Ectodermal cell (in vitro differentiated cells): ENCODE measurements around the gene GPN3. TPM values are rescaled to one million over a fixed set of nuclear protein-coding genes. Genes with fewer than 3 reads are reported as not detected.

Experiments
- H3K27ac ChIP-seq: 2 replicates; pipeline ENCODE4 v1.7.0; 2013; ENCODE audit warnings: mild to moderate bottlenecking, low read depth, low read length; ENCODE audit not compliant: insufficient read depth, poor library complexity, severe bottlenecking
- H3K27me3 ChIP-seq: 2 replicates; pipeline ENCODE4 v1.7.0; 2013; ENCODE audit warnings: mild to moderate bottlenecking, low read length; ENCODE audit not compliant: insufficient read depth, control insufficient read depth, poor library complexity, severe bottlenecking
- H3K36me3 ChIP-seq: one replicate; pipeline ENCODE4 v1.7.0; 2013; ENCODE audit warnings: low read length; ENCODE audit not compliant: control insufficient read depth, insufficient read depth
- H3K4me1 ChIP-seq: one replicate; pipeline ENCODE4 v1.7.0; 2013; ENCODE audit warnings: low read length; ENCODE audit not compliant: control insufficient read depth, insufficient read depth
- H3K4me3 ChIP-seq: 2 replicates; pipeline ENCODE4 v1.7.0; 2013; ENCODE audit warnings: low read depth, low read length, control low read depth; ENCODE audit not compliant: insufficient read depth
- H3K9me3 ChIP-seq: 2 replicates; pipeline ENCODE4 v1.7.0; 2013; ENCODE audit warnings: mild to moderate bottlenecking, low read length, moderate library complexity; ENCODE audit not compliant: control insufficient read depth
- WGBS, 2 experiments: methylation state at CpG; one replicate each; pipeline ENCODE4 v1.1.7; 2013; ENCODE audit warnings: missing lambda C conversion rate in 2 of 2; 5-methylcytosine and 5-hydroxymethylcytosine counted together
- polyA plus RNA-seq, 4 experiments: library from polyadenylated mRNA; stranded (reverse); fragments of 50-300 nt; gene quantifications; one replicate each; pipeline ENCODE4 v1.2.3, GENCODE V29; 2013

GPN3 gene
- 34.6 TPM for polyA plus RNA-seq (2013, experiment 1 of 4)
- polyA plus RNA-seq (2013, experiment 2 of 4) = 32.7 TPM
- polyA plus RNA-seq (2013, experiment 3 of 4) = 33.5 TPM
- polyA plus RNA-seq (2013, experiment 4 of 4) = 33.0 TPM

DNA sequence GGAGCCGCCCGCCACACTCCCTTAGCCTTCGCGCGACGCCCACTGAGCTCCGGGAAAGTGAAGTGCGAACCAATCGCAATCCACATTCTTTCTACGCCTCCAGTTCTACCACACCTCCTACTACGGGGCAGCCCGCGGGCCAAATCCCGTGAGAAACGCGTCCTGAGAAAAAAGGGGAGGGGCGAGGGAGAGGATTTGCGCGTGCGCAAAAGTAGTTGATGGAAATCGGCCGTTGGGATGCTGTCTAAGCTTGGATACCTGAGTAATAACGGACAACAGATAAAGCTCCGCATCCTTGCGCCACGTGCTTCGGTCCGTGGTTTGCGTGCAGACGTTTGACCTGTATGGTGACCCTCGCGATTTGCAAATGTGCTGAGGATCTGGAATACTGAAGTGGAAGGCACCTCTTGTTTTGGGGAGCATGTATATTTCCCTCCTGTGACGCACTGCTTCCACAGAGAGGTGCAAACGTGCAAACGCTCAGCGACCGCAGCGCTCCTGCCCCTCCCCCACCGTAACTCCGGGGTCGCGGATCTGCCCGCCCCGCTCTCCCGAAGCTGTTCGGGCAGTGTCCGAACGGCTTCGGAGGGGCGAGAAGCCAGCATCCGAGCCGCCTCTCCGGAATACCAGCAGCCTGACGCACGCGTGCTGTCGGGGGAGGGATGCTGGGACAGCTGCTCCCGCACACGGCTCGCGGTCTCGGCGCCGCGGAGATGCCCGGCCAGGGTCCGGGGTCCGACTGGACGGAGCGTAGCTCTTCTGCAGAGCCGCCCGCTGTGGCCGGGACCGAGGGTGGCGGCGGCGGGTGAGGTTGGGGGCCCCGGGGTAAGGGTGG lies at the start of gene GPN3, which contains the start of gene FAM216A:
GPN3 (minus strand) TSS at position 44 of the 835 bp plus-strand sequence. CDS start 54 bp downstream, outside the sequence.
FAM216A (plus strand) TSS at position 632 of the 835 bp plus-strand sequence; CDS start at position 663, 31 bp downstream.
- Histone ChIP-seq H3K27me3 (no peaks in the 10 kb centered on the region), H3K9me3 (no peaks in the 10 kb centered on the region), H3K36me3 (peaks cover 5% of the 10 kb centered on the region), H3K27ac (peak within 1 kb of the TSS; percentile 97), H3K4me3 (peak within 1 kb of the TSS; percentile 80), H3K4me1 (no peaks in the 10 kb centered on the region)
- WGBS, 2 experiments = 0% methylated on average over 77 to 78 of the region's 78 CpGs

DNA sequence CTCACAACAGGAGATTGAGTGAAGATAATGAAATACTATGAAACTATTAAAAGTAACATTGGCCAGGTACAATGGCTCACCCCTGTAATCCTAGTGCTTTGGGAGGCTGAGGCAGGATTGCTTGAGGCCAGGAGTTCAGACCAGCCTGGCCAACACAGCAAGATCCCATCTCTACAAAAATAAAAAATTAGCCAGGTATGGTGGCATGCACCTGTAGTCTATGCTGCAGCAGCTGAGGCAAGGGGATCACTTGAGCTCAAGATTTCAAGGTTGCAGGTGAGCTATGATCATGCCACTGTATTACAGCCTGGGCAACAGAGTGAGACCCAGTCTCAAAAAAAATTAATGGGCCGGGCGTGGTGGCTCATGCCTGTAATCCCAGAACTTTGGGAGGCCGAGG lies 48.9 kb upstream of the GPN3 start:
- WGBS, 2 experiments = 83 to 86% methylated on average over 3 of the region's 3 CpGs
- Histone ChIP-seq H3K4me1 (no peaks in the 10 kb centered on the region), H3K27me3 (no peaks in the 10 kb centered on the region), H3K36me3 (no peaks in the 10 kb centered on the region), H3K9me3 (no peaks in the 10 kb centered on the region), H3K27ac (no peak overlapping the region), H3K4me3 (no peak overlapping the region)

- Histone ChIP-seq H3K36me3 (no peaks in the 10 kb centered on the region), H3K27me3 (no peaks in the 10 kb centered on the region), H3K4me1 (no peaks in the 10 kb centered on the region), H3K9me3 (no peaks in the 10 kb centered on the region), H3K4me3 (no peak overlapping the region), H3K27ac (no peak overlapping the region)
- 76 to 78% methylated on average over 1 of the region's 1 CpG for WGBS, 2 experiments
Measured at GRCh38 chr12:110514363-110514762, 46.3 kb upstream of the GPN3 start.

DNA sequence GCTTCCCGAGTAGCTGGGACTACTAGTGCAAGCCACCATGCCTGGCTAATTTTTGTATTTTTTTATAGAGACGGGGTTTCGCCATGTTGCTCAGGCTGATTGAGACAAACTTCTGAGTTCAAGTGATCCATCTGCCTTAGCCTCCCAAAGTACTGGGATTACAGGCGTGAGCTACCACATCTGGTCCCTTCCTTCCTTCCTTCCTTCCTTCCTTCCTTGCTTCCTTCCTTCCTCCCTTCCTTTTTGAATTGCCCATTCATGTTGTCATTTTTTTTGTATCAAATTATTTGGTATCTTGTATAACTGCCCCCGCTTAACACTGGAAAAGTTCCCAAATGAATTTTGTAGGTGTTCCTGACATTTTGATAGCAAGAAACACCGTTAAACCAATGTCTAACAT lies 45.8 kb upstream of the GPN3 start:
- Histone ChIP-seq H3K9me3 (no peaks in the 10 kb centered on the region), H3K4me1 (no peaks in the 10 kb centered on the region), H3K36me3 (no peaks in the 10 kb centered on the region), H3K27me3 (no peaks in the 10 kb centered on the region), H3K4me3 (no peak overlapping the region), H3K27ac (no peak overlapping the region)
- 80 to 90% methylated on average over 4 to 6 of the region's 6 CpGs for WGBS, 2 experiments

DNA sequence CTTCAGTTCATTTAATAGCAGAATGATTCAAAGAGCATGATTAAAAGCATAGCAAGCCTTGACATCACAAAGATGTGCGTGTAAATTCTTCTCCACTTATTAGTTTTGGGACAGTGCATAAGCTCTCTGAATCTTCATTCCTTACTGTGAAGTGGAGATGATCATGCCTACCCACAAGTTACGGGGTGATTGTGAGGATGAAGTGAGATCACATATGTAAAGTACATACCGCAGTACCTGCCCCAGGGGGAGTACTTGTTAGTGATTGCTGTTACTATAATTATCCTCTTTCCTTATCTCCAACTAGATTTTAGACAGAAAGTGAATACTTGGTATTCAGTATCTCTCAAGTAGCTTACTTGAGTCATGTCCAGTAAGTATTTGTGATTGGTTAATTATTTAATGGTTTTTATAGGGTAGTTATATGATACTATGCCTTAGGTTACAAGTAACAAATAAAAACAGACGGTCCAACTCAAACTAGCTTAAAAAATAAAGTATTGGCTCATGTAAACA lies 40.1 kb upstream of the GPN3 start:
- 94 to 96% methylated on average over 3 to 4 of the region's 4 CpGs for WGBS, 2 experiments
- Histone ChIP-seq H3K27me3 (no peaks in the 10 kb centered on the region), H3K9me3 (no peaks in the 10 kb centered on the region), H3K36me3 (no peaks in the 10 kb centered on the region), H3K4me1 (no peaks in the 10 kb centered on the region), H3K4me3 (no peak overlapping the region), H3K27ac (no peak overlapping the region)

GRCh38 chr12:110505332-110505731 lies 37.3 kb upstream of the GPN3 start:
- Histone ChIP-seq H3K27me3 (peaks cover 8% of the 10 kb centered on the region), H3K4me1 (peaks cover 5% of the 10 kb centered on the region), H3K9me3 (no peaks in the 10 kb centered on the region), H3K4me3 (no peak overlapping the region), H3K36me3 (no peaks in the 10 kb centered on the region), H3K27ac (no peak overlapping the region)
- 92 to 100% methylated on average over 2 of the region's 3 CpGs for WGBS, 2 experiments

DNA sequence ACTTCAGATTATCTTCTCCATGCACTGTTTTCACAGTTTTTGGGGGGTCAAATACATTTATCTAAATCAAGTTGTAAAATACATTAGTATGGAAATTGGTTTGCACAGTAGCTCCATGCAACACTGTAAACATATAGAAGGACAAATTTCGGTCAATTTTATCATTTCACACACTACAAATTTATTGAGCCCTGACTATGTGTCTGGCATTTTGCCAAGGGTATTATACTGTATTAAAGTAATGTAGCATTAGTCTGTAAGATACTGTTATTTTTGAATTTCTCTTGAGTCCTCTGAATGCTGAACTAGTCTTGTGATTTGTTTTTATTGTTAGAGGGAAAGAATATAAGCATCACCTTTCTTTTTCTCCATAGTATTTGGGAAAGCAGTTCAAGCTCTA lies 35.4 kb upstream of the GPN3 start:
- no CpG with 5 or more reads among the region's 1 CpG for WGBS, 2 experiments

DNA sequence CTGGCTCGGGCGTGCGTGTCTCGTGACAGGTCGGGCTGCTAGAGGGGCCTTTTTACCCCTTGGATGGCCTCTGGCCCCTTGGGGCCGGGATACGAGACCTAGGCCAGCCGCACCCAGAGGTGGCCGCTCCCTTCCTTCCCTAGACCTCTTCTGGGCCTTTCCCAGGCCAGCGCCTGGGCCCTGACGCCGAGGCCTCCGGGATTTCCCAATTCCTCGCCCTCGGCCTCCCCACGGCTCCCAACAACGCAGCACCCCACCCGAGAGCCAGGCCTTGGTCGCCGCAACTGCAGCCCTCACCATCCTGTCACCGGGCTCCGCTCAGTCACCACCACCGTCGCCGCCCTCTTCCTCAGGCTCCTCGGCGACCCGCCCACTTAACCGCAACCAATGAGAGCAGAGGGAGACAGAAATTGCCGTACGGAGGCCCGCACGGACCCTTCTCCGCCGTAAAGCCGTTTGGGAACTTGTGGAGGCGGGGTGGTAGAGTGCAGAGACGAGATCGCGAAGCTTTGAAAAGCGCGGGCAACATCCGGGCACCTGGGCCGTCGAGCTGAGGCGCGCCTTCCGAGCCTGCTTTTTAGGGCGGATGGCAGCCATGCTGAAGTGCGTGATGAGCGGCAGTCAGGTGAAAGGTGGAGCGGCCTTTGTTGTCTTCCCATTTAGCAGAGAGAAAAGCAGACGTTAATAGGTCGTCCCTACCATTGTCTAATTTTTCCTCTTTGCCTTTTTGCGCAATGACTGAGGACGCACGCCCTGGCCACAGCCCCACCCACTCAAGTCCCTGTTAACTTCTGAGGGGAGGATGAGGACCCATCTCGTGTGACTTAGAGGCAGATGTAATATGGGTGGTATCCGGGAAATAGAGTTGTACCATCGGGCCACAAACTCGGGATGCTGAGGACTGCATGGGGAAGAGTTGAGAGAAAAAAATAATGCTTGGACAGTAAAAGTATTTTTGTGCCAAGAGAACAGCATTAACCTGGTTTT lies 34.0 kb upstream of the GPN3 start, which contains the start of the genes RAD9B and VPS29:
RAD9B (plus strand) TSS at position 580 of the 987 bp plus-strand sequence; CDS start at position 587, 7 bp downstream.
VPS29 (minus strand) TSS at position 360 of the 987 bp plus-strand sequence; CDS start at position 300, 60 bp downstream.
- Histone ChIP-seq H3K9me3 (no peaks in the 10 kb centered on the region), H3K27me3 (peaks cover 8% of the 10 kb centered on the region), H3K27ac (no peak within 1 kb of the TSS), H3K4me3 (peak within 1 kb of the TSS; percentile 98), H3K36me3 (no peaks in the 10 kb centered on the region), H3K4me1 (peaks cover 5% of the 10 kb centered on the region)
- 15 to 16% methylated on average over 61 of the region's 61 CpGs for WGBS, 2 experiments

More for the DNA sequence above, 35.4 kb upstream of the GPN3 start:
- Histone ChIP-seq H3K36me3 (no peaks in the 10 kb centered on the region), H3K9me3 (no peaks in the 10 kb centered on the region), H3K4me3 (no peak overlapping the region), H3K27ac (no peak overlapping the region), H3K4me1 (peaks cover 5% of the 10 kb centered on the region), H3K27me3 (peaks cover 8% of the 10 kb centered on the region)

DNA sequence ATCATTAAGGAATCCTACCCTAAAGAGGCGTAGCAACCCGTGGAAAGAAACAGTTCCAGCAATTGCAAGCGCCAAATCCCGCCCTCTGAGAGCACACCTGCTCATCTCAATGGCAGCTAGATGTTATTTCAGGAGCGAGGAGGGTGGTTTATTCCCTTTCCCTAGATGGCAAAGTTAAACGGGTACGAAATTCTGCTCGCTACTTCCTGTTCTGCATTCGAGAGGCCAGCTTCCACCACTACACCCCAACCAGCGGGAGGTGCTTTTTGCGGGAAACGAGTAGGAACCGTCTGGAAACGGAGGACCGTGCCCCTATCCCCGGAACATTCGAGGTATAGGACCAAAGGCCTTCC lies 33.3 kb upstream of the GPN3 start:
- no peaks in the 10 kb centered on the region for H3K9me3 ChIP-seq
- peaks cover 8% of the 10 kb centered on the region for H3K27me3 ChIP-seq
- no peak overlapping the region for H3K27ac ChIP-seq
- peak overlapping the region; percentile 98 for H3K4me3 ChIP-seq
- peaks cover 5% of the 10 kb centered on the region for H3K4me1 ChIP-seq
- no peaks in the 10 kb centered on the region for H3K36me3 ChIP-seq
- 1 to 2% methylated on average over 17 of the region's 17 CpGs for WGBS, 2 experiments
